KG1 (cell line): ENCODE results near the gene TMEM79.

ENCODE experiments used
- DNase-seq: peaks from one replicate; lab custom pipeline; 2025; lab: John Stamatoyannopoulos, UW

The TMEM79 gene

DNA sequence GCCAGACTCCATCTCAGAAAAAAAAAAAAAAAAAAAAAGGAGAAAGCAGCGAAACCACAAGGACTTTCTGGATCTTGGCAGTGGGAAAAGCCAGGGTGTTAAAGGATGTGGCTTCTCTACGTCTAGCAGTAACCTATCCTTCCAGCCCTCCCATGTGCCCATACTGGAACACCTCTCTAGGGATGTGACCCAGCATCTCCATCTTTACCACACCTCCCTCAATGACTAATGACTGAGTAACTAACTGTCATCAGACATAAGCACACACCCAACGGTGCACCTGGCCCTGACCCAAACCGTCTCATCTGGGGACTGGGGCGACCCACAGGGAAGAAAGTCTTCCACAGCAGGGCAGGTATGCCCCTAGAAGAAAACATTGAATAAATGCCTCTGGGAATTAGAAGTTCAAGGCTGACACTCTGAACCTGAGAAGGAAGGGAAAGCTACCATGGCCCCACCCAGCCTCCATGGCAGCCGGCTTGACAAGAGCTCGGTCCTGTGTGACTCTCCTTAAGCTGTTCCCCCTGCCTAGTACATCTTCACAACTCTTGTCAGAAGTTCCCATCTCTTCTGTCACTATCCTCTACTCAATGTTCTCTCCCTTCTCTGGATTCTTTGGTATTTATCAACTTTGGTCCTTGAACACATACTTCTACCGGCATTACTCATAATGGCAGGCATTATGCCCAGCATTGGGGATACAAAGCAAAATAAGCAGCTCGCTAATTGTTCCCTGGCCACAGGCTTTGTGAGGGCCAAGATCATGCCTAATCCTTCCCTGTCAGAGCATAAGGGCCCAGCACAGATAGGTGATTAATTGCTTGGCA, 21.5 kb upstream of the TMEM79 start:
- DNase-seq: no peak

DNA sequence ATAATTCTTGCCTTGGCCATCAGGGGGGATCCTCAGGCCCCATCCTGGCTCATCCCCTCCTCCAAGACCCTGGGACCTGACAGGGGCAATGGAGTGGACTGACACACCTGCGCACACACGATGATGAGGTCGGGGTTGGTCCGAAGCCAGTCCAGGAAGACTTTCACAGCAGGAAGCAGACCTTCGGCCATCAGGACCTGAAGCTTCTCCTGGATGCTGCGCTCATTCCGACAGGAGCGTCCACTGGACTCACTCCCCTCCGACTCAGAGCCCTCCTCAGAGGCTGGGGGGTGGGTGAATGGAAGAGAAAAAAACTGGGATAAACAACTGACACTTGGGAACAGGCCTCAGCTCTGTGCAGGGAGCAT, 20.9 kb upstream of the TMEM79 start:
- DNase-seq: no peak

DNA sequence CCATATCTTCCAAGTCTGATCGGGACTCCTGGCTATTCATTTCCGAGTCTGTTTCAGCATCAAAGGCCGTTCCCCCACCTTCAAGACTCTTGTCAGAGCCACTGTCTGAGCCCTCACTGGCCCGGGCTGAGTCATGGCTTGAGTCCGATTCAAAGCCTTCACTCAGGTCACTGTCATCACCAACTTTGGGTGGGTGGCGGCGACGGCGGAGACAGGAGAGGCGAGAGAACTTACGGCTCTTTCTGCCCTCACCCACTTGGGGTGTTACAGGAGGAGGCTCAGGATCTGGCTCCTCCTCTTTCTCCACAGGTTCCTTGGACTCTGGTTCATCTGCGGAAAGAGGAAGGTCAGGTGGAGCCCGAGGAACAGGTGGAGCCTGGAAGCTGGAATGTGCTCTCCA, 18.1 kb upstream of the TMEM79 start:
- DNase-seq: no peak

DNA sequence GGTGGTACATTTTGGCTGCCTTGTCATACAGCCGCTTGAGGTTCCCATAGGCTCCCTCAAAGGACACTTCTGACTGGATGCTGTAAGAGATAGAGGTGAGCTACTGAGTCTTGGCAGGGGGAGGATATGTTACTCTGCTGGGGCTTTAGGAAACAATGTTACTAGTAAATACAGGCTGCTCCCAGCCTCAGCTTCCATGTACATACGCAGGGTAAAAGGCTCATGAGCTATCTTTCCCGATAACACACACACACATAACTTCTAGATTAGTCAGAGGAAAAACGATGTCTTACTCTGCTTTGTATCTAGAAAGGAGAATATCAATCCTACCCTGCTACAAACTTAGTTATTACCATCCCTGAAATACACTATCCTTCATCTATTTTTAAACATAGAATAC, 15.8 kb upstream of the TMEM79 start:
- no peak for DNase-seq

DNA sequence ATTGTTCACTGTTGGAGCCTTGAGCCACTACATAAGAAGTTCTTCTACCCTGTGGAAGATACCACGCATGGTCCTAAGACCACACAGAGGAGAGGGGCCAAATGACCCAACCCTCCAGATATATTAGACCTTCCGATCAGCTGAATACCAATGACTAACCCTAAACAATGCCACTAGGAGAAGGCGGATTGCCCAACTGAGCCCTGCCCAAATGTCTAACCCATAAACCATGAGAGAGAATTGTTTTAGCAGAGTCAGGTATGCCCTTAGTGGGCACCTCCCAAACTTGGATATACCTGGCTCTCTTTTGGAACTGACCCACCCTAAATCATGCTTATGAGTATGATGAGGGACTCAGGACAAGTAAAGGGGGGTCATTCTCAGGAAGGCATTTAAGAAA, 13.8 kb upstream of the TMEM79 start:
- DNase-seq: no peak

DNA sequence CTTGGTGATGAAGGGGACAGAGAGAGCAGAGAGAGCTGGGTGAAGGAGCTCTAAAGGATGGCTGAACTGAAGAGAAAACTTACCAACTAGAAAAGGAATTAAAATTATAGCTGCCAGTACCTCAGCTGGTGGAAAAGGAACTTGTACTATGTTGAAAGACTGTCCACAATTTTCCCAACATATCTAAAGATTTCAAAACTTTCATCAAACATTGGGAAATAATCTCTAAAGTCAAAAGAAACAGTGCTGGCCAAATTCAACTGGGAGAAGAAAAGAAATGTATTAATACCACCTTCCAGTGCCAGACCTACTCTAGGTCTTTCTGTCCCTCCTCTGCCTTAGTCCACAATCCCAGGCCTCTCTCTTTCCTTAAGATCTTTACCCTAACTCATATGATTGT, 7.6 kb upstream of the TMEM79 start:
- DNase-seq: no peak

DNA sequence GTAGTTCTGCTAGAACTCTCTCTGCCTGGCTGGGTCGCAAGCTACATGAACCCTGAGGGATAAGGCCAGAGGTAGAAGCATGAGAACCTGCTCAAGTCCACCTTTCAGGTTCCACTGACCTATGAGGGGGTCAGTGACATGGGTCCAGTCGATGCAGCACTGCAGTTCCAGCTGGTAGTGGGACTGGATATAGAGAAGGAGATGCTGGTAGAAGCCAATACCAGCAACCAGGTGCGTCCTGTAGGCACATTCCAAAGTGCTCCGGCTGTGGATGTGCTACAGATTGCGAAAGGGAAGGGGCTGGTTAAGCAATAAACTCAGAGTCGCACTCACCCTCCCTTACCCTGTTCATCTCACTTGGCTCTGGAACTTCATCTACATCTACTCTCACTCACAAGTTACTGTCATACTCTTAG, 7.2 kb upstream of the TMEM79 start:
- DNase-seq: no peak

DNA sequence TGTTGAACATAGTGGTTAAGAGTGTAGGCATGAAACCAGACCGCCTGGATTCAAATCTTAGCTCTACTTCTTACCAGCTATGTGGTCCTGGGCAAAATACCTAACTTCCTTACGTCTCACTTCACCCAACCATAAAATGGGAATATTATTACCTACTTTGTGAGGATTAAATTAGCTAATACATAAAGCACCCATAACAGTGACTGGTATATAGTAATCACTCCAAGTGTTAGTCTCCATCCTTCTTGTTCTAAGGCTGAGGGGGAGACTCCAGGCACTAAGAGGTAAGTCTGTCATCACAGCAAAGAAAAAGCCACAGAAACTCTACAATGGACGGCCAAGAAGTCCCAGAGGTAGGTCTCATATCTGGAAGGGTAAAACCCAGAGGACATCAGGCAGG, 4.3 kb upstream of the TMEM79 start:
- DNase-seq: no peak

DNA sequence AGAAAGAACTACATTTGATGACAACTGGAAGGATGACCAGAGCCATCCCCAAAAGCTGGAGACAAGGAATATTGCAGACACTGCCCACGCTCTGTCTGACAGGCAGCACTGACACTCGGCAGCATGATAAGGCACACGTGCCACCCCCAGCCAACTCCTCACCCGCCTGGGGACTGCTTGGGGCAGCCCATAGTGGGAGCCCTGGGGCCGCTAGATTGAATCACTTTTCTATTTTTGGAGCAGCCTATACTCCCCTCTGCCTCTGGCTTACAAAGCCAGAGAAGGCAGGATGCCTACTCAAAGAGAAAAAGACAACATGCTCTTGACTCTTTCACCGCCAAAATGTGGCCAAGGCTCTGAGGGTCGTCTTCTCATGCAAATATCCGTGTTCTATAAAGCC, 2.8 kb upstream of the TMEM79 start:
- DNase-seq: no peak

DNA sequence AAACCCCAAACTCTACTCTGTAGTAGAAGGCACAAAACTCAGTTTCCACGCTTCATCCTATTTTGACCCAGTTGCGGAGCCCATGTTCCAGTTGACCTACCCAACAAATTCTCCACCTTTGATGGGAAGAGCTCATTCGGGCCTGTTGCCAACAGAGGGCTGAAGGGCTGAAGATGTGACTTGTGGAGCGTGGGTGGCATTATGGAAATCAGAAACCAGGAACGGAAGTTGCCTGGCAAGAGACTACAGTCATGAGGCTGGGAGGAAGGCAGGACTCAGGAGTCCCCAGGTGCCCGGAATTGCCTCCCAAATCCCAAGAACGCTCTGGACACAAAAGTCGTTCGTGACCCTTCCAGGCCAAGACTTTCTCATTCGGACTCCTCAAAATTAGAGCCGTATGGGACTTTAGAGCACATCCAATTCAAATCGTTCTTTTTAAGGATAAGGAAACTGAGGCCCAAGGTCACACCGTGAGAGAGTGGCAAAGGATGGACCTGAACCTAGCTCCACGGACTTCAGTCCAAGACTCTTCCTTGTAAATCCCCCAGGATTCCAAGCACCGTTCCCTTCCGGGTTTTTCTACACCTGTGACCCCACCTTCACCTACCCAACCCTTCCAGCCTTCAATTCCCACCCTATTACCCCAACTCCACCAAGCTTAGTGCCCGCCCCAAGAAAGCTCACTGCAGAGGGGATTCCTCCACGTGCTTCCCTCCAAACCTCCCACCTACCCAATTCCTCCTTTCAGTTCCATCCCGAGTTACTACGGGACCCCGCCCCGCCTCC, 2.2 kb upstream of the TMEM79 start:
- DNase-seq: no peak

DNA sequence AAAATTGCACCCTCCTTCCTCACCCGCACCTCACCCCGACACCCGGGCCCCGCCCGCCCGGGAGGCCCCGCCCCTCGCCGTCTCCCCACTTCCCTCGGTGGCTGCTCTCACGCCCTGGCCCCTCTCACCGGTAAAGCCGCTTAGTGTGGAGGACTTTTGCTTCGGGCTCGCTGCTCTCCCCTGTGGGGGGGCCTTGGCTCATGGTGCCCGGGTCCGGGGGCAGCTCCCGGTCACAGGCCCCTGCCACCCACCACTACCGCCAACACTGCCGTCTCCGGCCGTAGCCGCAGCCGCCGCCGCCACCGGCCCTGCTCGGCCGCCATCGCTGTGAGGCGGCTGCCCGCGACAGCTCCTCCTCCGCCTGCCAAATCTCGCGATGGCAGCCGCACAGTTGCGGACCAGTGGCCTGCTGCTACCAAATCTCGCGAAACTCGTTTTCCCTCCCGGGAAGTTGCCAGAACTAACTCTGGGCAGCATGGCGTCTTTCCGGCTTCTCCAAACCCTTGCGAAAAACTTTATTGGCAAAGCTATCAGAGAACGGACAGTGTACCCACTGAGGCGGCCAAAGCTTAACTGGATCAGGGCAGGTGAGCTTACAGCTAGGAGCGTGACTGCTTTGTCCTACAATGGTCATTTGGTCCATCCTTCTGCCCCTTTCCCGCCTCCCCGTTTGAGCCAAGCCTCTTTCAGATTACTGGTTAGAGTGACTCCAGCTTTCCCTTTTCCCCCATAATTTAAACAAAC, 1.5 kb upstream of the TMEM79 start, which contains the start of gene SMG5:
Gene SMG5 (minus strand): TSS at position 347 of the 744 bp plus-strand sequence. CDS start 145 bp downstream, at position 202.
- peak; percentile 90 for DNase-seq

DNA sequence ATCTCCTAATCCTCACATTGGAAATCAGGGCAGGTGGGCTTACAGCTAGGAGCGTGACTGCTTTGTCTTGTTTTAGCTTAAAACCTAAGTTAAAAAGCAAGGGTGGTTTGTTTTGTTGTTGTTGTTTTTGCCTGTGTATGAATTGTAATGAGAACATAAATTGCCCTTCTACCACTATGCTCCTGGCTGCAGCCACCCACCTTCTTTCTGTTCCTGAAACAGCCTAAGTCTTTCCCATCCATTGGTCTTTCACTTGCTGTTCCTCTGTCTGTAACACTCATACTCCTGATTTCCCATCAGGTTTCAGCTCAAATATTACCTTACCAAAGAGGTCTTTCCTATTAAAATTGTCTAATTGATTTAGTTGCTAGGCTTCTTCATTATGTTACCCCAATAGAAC, 604 bp upstream of the TMEM79 start:
- no peak for DNase-seq

DNA sequence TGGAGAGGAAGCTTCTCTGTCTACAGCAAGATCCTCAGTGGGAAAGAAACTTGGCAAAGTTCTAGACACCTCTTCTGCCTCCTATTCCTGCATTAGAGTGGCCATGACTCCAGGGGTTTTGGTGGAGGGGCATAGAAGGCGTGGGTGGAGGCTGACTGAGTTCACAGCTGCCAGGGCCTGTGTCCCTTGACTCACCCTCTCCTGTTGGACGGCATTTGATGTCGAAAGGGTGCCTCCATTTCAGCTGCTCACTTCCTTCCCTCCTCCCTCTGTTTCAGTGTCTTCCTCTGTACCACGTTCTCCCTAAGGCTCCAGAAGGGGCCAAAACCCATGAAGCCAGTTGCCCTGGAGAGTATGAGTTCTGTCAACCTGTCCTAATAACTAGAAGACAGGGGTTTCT, 632 bp downstream of the TMEM79 start:
- no peak for DNase-seq

DNA sequence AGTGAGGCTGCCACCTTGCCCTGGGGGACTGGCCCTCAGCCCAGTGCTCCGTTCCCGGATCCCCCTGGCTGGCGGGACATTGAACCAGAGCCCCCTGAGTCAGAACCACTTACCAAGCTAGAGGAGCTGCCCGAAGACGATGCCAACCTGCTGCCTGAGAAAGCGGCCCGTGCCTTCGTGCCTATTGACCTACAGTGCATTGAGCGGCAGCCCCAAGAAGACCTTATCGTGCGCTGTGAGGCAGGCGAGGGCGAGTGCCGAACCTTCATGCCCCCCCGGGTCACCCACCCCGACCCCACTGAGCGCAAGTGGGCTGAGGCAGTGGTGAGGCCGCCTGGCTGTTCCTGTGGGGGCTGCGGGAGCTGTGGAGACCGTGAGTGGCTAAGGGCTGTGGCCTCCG, 1.3 kb downstream of the TMEM79 start:
- DNase-seq: no peak

DNA sequence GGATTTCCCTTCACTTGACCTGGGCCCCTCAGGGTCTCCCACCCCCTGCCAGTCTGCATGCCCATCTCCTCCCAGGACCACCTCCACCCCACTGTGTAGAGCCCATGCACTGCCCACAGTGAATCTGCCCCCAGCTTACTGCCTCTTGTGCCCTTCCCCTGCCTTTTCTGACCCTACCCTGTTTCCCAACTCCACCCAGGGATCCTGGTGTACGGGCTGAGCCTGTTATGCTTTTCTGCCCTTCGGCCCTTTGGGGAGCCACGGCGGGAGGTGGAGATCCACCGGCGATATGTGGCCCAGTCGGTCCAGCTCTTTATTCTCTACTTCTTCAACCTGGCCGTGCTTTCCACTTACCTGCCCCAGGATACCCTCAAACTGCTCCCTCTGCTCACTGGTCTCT, 1.9 kb downstream of the TMEM79 start:
- no peak for DNase-seq

DNA sequence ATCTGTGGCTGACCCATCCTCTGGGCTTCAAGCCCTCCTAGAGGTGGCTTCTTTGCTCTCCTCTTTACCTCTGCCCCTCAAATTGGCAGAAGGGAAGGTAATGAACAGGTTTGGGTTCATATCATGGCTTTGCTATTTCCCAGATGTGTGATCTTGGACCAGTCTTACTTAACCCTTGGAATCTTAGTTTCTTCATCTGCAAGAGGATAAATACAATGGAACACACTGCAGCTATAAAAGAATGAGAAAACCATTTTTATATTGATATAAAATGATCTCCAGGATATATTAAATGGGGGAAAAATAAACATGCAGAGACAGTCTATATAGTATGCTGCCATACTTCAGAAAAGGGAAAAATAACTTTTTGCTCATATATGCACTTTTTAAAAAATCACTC, 5.7 kb downstream of the TMEM79 start:
- DNase-seq: no peak

DNA sequence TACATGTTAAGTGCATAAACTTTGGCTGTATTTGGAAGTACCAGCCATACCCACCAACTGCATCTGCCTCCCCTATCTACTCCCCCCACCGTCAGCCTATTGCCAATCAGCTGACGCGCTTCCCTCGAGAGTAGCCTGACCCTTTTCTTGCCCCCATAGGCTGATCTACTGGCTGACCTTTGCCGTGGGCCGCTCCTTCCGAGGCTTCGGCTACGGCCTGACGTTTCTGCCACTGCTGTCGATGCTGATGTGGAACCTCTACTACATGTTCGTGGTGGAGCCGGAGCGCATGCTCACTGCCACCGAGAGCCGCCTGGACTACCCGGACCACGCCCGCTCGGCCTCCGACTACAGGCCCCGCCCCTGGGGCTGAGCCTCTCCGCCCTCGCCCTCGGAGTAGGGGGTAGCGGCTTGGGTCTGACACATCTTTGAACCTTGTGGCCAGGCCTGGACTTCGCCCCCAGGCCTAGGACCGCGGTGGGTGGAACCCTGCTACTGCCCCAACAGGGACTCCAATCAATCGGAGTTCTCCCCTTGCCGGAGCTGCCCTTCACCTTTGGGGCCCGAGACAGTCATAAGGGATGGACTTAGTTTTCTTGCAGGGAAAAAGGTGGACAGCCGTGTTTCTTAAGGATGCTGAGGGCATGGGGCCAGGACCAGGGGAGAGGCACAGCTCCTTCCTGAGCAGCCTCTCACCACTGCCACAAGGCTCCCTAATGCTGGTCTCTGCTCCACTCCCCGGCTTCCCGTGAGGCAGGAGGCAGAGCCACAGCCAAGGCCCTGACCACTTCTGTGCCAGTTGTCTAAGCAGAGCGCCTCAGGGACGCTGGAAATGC, 7.3 kb downstream of the TMEM79 start:
- DNase-seq: no peak

DNA sequence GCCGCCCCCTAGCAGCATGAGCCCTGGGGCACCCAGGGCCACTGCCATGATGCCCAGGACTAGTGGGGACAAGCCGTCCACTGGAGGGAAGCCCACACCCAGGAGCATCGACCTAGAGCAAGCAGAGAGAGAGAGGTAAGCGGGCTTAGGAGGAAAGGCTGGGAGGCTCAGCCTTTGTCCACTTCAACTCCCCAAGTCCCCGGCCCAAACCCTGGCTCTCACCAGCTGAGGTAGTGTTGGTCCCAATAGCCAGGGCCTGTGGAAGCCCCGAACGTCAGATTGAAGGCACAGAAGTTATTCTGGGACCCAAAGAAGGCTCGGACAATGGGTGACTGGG, 8.9 kb downstream of the TMEM79 start:
- no peak for DNase-seq

DNA sequence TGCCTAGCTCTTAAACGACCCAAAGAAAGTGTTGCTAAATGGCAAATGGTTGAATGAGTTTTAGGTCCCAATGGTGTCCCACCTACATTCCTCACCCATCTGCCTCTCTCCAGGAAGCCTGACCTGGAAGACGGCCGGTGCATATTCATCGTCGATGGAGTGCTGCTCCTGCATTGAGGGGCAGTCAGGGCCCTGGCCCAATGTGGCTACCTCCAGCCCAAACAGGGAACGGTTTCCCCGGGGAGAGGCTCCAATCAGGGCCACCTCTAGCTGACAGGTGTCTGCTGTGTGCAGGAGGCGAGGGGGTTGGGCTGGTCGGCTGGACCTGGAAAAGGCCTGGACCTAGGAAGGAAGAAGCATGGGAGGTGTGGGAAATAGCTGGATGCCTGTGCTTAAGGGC, 9.8 kb downstream of the TMEM79 start:
- no peak for DNase-seq

DNA sequence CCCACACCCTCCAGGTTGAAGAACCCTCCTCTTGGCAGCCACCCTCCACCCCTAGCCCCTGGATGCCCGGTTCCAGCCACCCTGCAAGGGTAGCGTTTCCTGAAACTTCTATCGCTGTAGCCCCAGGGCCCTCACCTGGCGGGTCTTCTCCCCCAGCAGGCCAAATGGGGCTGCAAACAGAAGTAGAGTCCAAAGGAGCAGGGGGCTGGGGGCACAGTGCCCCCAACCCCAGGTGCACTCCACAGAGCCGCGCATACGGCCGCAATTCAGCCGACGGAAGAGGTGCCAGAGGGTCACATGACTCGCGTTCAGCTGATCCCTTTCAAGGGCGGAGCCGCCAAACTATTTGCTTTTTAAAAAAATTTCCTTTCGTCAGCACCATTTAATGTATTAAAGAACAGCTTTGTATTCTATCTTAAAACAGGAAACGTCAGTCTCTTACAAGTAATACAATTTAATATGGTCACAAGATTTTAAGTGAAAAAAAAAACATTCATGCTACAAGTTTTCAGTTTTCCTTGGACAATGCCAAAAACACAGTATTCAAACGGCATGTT, 11.3 kb downstream of the TMEM79 start, which contains the start of gene GLMP:
Gene GLMP (minus strand): TSS at position 289 of the 557 bp plus-strand sequence. CDS start 34 bp downstream, at position 255.
- DNase-seq: peak; percentile 38

DNA sequence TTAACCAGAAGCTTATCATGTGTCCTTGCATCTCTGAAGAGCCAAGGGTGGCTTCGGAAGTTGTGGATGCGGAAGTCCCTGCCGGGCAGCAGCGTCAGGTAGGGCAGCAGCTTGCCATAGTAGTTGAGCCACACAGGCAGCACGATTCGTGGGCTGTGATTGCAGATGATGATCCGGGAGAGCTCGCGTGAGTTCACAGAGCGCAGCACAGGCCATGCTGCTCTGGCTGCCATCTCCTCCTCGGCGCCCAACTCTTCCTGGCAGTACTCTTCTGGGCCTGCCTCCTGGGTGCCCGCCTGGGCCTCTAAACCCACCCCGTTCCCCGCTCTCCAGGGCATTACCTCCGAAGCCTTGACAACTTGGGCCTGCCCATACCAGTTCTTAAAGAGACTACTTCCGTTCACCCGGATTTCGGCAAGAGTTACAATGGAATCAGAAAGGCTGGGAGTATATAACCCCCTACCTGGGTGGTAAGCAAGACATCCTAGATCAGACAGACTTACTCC, 14.8 kb downstream of the TMEM79 start, which contains the start of gene VHLL:
Gene VHLL (minus strand): TSS at position 456 of the 506 bp plus-strand sequence. CDS start 118 bp downstream, at position 338.
- DNase-seq: no peak
